ENCODE measurements around the gene FXYD6. TPM values are rescaled to one million over a fixed set of nuclear protein-coding genes. Genes with fewer than 3 reads are reported as not detected.

The FXYD6 gene
- total RNA-seq, 1 donor from 2014 or later: 95.6 TPM

DNA sequence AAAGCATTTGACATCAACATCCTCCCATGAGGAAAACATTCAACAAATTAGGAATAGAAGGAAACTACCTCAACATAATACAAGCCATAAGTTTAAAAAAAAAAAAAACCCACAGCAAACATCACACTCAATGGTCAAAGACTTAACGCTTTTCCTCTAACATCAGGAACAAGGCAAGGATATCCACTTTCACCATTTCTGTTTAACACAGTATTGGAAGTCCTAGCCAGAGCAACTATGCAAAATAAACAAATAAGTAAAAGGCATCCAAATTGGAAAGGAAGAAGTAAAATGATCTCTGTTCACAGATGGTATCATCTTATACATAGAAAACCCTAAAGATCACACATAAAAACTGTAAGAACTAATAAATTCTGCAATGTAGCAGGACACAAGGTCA is 13.1 kb downstream of the FXYD6 start:
- H4K20me1 ChIP-seq (ENCODE audit: low read depth): peaks cover 91% of the 10 kb centered on the region
- H3K9ac ChIP-seq: no peak overlapping the region
- H3K27ac ChIP-seq: no peak overlapping the region
- no peak for DNase-seq (ENCODE audit: low spot score)
- no peak overlapping the region for H3K4me3 Mint-ChIP-seq
- peaks cover 2% of the 10 kb centered on the region for H3K27me3 Mint-ChIP-seq (ENCODE audit: insufficient read depth, low read depth)
- H3K79me2 ChIP-seq (ENCODE audit: low read depth): peaks cover 91% of the 10 kb centered on the region
- no peak overlapping the region for H3K27ac Mint-ChIP-seq
- no peaks in the 10 kb centered on the region for H3K36me3 ChIP-seq
- H3K27me3 ChIP-seq: no peaks in the 10 kb centered on the region
- TF ChIP-seq EZH2phosphoT487 (IDR thresholded peaks at IDR 0.05): no peak
- no peak for TF ChIP-seq CTCF (IDR thresholded peaks at IDR 0.05)
- no peak for TF ChIP-seq EZH2 (IDR thresholded peaks at IDR 0.05)
- no peak overlapping the region for H3K4me3 ChIP-seq
- peaks cover 34% of the 10 kb centered on the region for H3K4me1 Mint-ChIP-seq
- H3K9me3 Mint-ChIP-seq: no peaks in the 10 kb centered on the region
- H3F3A ChIP-seq (ENCODE audit: low read depth): peaks cover 17% of the 10 kb centered on the region
- H3K36me3 Mint-ChIP-seq: peaks cover 16% of the 10 kb centered on the region
- H3K9me3 ChIP-seq (ENCODE audit: low read depth): no peaks in the 10 kb centered on the region
- H3K4me1 ChIP-seq: peaks cover 18% of the 10 kb centered on the region
- no peak overlapping the region for H2AFZ ChIP-seq (replicated peaks)
- no peak overlapping the region for H3K4me2 ChIP-seq

DNA sequence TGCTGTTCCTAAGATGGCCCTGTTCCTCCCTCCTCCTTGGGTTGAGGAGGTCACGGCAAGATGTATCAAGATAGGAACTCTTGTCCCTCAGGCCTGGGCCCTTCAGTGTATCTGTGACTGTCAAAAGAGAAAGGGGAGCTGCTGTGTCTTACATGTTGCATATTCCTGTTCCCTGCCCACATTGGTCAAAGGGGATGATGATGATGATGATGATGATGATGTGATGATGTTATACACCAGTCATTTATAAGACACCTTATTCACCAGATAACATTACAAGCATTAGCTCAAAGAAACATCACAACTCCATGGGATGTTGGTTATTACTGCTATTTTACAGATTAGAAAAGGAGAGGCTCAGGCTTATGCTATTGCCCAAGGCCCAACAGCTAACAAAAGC is 13.7 kb downstream of the FXYD6 start:
- peaks cover 32% of the 10 kb centered on the region for H3K4me1 Mint-ChIP-seq
- H3F3A ChIP-seq (ENCODE audit: low read depth): peaks cover 17% of the 10 kb centered on the region
- no peaks in the 10 kb centered on the region for H3K27me3 ChIP-seq
- no peak overlapping the region for H3K9ac ChIP-seq
- TF ChIP-seq EZH2 (IDR thresholded peaks at IDR 0.05): no peak
- TF ChIP-seq EZH2phosphoT487 (IDR thresholded peaks at IDR 0.05): no peak
- no peak for TF ChIP-seq CTCF (IDR thresholded peaks at IDR 0.05)
- peaks cover 14% of the 10 kb centered on the region for H3K36me3 Mint-ChIP-seq
- no peaks in the 10 kb centered on the region for H3K9me3 Mint-ChIP-seq
- H3K27ac Mint-ChIP-seq: no peak overlapping the region
- peaks cover 90% of the 10 kb centered on the region for H3K79me2 ChIP-seq (ENCODE audit: low read depth)
- peaks cover 18% of the 10 kb centered on the region for H3K4me1 ChIP-seq
- H2AFZ ChIP-seq (replicated peaks): no peak overlapping the region
- H3K9me3 ChIP-seq (ENCODE audit: low read depth): no peaks in the 10 kb centered on the region
- H3K27ac ChIP-seq: no peak overlapping the region
- no peak overlapping the region for H3K4me2 ChIP-seq
- DNase-seq (ENCODE audit: low spot score): no peak
- peaks cover 2% of the 10 kb centered on the region for H3K27me3 Mint-ChIP-seq (ENCODE audit: insufficient read depth, low read depth)
- no peaks in the 10 kb centered on the region for H3K36me3 ChIP-seq
- peak overlapping the region; percentile 65 for H3K4me3 Mint-ChIP-seq
- no peak overlapping the region for H3K4me3 ChIP-seq
- peaks cover 91% of the 10 kb centered on the region for H4K20me1 ChIP-seq (ENCODE audit: low read depth)

DNA sequence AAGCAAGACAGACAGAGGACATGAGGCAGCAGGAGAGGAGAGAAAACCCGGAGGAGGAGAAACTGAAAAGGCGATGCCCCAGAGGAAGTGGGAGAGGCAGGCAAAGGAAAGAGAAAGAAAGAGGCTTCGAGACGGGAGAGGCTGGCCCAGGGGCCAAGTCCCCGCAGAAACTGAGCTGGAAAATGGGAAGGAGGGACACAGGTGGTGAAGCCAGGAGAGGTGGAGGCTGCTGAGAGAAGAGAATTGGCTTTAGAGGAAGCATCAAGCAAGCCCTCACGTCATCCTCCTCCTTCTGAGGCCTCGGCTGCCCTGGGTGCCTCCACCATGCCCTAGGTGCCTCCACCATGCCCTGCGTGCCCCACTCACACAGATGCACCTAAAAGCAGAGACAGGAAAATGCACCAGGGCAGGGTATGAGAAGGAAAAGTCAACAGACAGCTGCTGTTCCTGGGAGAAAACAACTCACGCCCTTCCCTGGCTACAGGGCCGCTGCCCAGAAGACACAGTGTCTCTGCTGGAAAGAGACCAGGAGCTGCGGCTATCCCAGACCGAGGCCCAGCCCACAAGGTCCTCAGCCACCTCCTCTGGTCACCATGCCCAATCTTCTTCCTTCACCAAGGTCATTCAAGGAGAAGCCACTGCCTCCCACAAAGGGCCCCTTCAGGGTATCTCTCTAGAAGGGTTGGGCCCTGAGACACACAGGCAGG is 14.3 kb downstream of the FXYD6 start:
- no peak for DNase-seq (ENCODE audit: low spot score)
- peaks cover 2% of the 10 kb centered on the region for H3K27me3 Mint-ChIP-seq (ENCODE audit: insufficient read depth, low read depth)
- peak overlapping the region; percentile 21 for H3K27ac ChIP-seq

More for the DNA sequence above, 14.3 kb downstream of the FXYD6 start:
- Histone ChIP-seq H2AFZ (replicated peaks) (no peak overlapping the region), H3K4me1 (peaks cover 18% of the 10 kb centered on the region), H3F3A (ENCODE audit: low read depth) (peaks cover 17% of the 10 kb centered on the region), H4K20me1 (ENCODE audit: low read depth) (peaks cover 91% of the 10 kb centered on the region), H3K27me3 (no peaks in the 10 kb centered on the region), H3K4me3 (no peak overlapping the region), H3K79me2 (ENCODE audit: low read depth) (peaks cover 88% of the 10 kb centered on the region), H3K9ac (no peak overlapping the region), H3K36me3 (no peaks in the 10 kb centered on the region), H3K4me2 (peak overlapping the region; percentile 58), H3K9me3 (ENCODE audit: low read depth) (no peaks in the 10 kb centered on the region)
- TF ChIP-seq EZH2phosphoT487 (IDR thresholded peaks at IDR 0.05) (no peak), CTCF (IDR thresholded peaks at IDR 0.05) (no peak), EZH2 (IDR thresholded peaks at IDR 0.05) (no peak)
- no peaks in the 10 kb centered on the region for H3K9me3 Mint-ChIP-seq
- peak overlapping the region; percentile 65 for H3K4me3 Mint-ChIP-seq
- peaks cover 11% of the 10 kb centered on the region for H3K36me3 Mint-ChIP-seq
- H3K27ac Mint-ChIP-seq: peak overlapping the region; percentile 58
- H3K4me1 Mint-ChIP-seq: peaks cover 32% of the 10 kb centered on the region

All from neural progenitor cell (in vitro differentiated cells).